NCI-H1092 treated with DMSO at 0.1 percent for 48 hours (cell line): ENCODE data around the gene EXOC7.

ENCODE experiments used
- DNase-seq: peaks from one replicate; lab custom pipeline; 2025; lab: John Stamatoyannopoulos, UW

EXOC7 gene

DNA sequence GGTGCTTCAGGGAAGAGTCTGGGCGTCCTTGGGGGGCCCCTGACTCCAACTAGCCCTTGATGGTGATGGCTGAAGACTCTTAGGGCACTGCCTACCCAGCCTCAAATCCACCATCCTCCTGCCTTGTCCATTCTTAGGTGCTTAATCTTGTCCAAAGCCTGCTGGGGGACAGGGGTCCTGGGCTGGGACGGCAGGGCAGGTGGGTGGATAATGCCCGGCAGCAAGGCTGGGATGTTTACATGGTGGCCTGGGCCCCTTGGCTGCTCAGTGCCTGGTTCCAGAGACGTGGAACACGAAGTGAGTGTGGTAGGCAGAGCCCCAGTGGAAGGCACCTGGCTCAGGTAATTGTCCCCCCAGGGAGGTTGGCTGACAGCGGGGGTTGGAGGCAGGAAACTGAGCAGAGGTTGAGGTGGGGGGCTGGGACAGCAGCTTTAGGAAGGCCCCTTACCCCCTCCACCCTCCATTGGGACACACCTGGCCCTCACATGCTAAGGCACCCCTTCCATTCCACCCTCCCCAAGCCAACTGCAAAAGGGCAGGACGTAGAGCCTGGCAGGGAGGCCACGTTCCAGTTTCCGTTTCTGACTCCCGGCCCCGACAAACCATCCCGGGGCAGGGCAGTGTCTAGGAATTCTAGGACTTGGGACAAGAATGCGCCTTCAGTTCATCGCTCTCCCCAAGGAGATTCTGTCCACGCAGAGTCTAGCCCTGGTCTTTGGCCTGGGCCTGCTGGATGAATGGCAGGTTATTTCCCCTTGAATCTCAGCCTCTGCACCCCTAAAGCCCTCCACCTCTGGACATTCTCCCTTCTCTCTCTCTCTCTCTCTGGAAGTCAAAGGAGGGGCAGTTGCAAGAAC is 35.5 kb upstream of the EXOC7 start:
- no peak for DNase-seq

DNA sequence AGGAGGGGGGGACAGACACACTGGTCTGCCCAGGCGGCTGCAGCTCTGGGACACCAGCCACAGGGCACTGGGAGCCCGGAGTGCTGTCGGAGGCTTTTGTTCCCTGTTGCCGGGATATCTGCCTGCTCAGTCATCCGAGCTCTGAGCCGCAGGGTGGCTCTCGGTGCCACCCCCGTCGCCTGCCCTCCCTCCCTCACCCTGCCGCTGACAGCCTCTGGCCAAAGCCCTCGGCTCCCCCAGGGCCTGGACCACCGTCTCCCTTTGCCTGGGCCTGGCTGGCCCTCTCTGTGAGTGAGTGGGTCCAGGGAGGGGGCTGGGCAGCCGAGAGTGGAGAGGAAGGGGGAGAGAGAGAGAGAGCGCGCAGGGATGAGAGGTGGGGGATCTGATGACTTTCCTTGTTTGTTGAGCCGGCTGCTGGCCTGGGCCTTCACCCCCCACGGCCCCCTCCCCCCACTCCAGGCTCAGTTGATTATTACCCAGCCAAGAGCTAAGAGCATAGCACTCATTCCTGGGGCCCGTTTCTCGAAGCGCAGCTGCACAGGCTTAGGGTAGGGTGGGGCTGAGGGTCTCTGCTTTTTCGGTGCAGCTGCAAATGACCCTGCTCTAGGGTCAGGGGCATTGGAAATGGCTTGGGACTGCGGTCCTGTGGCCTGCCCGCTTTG is 34.8 kb upstream of the EXOC7 start:
- DNase-seq: peak; percentile 46

DNA sequence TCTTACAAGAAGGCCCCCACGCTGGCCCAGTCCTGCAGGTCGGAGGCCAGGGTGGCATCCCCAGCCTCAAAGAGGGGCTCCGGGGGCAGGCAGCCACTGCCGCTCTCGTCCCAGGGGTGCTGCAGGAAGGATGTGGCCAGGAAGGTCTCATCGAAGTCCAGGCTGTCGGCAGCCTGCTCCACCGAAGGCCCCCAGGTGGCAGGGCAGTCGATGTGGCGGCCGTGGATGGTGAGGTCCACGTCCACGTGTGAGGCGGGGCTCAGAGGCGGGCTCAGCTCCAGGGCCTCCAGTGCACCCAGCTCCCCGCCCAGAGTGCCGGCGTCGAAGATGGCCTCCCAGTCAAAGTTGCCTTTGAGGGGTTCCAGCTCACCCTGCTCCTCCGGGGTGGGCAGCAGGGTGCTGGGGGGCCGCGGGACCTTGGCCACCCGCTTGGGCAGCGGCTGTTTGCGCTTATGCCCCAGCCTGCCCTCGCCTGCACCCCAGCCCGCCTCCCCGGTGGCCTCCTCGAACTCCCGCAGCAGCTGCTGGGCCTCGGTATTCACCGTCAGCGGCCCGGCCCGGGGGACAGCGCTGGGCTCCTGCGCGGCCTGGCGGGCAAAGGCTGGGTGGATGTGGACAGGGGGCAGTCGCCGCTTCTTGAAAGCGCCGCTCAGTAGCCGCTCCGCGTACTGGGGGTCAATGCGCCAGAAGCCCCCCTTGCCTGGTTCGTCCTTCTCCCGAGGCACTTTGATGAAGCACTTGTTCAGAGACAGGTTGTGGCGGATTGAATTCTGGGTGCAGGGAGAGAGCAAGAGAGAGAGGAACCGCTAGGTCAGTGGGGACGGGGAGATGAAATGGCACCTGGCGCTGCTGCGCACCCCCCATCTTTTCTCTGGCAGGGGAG is 34.0 kb upstream of the EXOC7 start:
- DNase-seq: peak; percentile 46

DNA sequence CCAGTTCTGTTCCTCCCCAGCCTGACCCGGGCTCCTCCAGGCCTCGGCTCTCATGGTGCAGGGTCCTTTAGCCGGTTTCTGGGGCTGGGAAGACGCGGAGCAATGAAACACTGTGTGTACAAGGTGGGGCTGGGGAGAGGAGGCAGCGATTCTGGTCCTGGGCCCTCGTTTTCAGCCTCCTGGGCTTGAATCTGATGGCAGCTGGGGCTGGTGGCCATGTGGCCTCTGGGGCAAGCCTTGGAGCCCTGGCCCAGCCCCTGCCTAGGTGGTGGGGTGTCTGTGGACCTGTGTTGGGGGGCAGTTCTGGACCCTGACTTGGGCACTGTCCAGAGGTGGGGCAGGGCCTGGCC is 33.4 kb upstream of the EXOC7 start:
- DNase-seq: no peak

DNA sequence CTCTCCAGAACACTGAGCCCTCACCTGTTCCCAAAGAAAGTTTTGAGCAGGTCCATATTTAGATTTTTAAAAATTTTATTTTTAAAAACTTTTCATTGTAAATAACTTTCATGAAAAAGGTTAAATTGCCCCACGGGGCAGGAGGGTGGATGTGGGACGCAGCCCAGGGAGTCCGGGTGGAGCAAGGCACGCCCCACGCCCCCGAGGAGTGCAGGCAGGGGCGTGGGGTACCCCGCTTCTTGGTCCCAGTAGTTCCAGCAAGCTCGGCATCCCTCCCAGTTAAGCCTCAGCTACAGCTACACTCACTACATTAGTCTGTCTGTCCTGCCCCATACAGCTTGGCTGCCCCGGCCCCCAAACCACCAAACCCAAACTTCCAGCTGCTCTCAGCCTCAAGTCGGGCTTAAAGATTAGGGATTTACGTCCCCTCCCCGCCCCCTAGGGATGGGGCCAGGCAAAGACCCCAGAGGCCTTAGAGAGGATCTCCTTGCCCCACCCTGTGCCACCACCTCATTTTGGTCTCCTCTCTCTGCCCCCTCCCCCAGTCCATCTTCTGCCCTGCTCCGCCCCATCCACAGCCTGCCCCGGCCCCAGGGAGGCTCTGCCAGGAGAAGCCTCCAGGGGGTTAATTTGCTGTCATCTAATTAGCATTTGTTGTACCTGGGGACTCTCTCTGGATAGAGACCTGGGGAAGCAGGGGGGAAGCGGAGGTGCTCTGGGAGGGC is 32.9 kb upstream of the EXOC7 start:
- no peak for DNase-seq

DNA sequence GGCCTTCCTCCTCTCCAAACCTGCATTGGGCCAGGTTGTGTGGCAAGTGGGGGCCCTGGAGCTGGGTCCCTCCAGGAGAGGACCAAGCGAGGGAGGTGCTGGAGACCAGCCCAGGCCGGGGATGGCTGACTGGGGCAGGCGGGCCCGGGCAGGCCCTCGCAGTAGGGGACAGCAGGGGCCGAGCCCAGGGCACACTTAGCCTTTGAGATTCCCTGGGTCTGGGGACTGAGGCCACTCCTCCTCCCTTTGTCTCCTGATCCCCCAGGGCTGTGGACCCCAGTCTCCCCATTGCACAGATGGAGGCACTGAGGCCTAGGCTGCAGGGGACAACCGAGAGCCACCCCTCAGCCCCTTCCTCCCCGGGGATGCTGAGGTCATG is 32.2 kb upstream of the EXOC7 start:
- DNase-seq: no peak

DNA sequence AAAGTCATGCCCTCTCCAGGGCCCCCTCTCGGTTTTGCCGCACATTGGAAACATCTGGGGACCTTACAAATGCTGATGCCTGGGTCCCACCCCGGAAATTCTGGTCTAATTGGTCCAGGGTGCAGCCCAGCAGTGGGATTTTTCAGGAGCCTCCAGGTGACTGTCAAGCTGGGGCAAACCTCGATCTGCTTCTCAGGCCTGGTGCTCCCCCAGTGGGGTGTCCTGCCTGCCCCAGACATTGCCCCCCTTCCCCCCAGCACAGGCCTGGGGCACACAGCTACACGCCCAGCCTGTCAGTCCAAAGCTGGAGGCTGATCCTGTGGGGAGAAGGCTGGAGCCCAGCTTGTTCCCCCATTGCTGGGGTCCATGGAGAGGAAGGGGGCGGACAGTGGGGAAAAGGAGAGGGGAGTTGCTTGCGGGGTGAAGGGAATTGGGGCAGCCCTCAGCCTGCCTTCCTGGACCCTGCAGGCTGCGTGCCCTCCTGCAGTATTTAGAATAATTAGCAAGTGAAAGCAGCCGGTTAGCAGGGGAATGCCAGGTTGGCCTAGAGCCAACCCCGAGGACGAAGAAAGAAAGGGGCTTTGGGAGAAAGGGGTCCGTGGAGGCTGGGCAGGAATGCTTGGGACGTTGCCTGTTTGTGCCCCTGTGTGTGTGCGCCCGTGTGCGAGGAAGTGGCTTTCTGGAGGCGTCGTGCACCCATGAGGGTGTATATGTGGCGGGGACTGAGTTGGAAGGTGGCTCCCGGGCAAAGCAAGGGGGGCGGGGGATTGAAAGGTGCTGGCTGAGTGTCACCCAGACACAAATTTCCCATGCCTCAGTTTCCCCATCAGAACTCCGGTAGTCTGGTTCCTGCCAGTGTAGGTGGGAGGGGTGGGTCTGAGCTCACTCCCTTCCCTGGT is 31.6 kb upstream of the EXOC7 start:
- DNase-seq: no peak

DNA sequence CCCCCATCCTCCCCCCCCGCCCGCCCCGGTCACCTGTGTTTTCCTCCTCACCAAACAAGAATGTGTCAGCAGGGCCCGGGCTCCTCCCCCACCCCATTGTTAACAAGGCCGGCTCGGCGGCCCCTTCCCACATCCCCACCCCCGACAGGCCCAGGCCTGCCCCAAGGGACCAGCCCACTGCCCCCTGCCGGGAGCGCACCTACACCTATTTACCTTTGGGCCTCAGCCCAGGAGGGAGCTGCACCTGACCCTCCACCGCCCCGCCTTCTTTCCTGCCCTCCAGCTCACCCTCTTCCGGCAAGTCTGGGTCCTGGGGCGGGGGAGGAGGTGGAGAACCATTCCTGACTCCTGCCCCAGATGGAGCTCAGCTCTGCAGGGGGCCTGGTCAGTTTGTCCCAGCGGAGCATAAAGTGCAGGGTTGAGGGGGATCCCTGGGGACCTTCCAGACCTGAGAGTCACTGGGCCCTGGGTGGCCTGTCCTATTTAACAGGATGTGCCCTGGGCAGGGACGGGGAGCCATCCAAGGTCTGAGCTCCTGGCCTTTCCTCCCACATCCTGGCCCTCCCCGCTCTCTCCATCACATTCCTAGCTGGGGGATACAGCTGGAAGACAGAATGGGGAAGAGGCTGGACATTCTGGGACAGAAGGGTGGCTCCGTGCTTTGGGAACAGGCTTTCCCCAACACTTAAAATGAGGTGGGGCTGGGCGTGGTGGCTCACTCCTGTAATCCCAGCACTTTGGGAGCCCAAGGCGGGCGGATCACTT is 29.2 kb upstream of the EXOC7 start:
- peak; percentile 13 for DNase-seq

DNA sequence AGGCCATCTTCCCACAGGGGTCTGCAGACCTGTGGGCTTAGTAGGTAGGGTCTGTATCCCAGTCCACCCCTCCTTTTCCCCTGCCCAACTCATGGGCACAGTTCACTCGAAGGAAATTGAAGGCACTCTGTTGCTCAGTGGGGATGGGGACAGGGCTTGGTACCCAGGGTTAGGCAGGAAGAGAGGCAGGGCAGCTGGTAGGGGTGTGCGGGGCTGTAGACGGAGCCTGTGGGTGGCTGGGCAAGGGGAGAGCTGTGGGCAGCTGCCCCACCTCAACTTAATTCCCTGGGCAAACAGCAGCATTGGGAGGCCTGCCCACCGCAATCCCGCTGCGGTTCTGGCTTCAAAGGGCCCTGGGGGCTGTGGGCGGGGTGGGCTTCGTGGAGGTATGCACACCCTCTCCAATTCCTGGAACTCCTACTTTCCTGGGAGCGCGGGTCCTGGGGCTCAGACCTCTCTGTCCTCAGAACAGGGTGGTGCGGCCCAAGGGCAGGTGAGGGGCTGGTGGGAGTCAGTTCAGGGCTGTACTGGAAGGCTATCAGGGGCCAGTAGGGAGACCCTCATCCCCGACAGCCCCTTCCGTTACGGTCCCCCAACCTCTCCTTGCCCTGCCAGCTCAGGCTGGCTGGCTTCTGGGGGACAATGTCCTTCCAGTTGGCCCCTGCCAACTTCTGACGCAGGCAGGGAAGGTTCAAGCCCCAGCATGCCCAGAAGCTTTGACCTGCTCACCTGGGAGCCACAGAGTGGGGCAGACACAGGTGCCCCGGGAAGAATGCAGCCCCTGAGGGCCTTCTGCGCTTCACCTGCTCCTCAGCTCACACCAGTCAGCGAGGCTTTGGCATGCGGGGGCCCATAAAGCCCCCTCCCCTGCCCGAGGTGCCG is 28.3 kb upstream of the EXOC7 start:
- no peak for DNase-seq

DNA sequence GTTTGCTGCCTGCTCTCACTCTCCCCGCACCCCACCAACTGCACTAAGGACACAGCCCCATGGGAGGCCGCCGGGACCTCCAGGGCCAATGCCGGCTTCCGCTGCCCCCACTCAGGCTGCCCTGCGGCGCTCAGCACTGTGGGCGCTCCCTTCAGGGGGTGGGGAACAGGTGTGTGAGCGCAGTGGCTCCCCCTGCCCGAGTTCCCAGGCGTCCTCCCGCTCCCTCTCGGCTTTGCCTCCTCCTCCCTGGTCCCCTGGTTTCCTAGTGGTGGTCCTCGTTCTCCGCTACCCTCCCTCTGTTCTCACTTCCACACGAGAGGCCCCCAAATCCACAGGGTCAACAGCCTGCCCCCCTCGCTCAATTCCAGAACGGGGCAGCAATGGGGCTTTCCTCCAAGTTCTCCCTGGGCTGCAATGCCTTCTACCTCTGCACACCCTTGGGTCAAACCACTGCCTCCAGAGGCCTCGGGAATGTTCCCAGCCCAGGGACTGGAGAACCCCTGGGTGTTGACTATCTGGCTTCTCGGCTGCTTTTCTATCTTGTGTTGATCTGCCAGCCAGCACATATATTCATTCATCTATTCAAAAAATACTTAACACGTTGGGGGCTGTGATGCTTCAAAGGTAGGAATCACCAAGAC is 27.6 kb upstream of the EXOC7 start:
- no peak for DNase-seq

DNA sequence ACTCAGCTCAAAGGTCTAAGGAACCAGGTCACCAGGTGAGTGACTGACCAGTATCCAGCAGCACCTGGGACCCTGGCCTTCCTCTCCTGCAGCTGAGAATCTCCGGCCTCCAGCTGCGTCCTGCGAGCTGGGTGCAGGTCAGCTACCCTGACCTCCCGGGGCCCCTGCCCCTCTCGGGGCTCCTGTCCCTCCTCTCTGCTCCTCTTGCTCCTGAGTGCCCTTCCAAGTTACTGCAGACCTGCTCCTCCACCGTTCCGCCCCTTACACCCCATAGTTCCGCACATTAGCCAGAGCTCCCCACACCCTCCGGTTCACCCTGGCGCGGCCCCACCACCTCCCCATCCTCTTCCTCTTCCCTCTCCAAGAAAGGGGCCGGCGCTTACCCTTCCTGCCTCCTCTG is 26.9 kb upstream of the EXOC7 start:
- DNase-seq: no peak

DNA sequence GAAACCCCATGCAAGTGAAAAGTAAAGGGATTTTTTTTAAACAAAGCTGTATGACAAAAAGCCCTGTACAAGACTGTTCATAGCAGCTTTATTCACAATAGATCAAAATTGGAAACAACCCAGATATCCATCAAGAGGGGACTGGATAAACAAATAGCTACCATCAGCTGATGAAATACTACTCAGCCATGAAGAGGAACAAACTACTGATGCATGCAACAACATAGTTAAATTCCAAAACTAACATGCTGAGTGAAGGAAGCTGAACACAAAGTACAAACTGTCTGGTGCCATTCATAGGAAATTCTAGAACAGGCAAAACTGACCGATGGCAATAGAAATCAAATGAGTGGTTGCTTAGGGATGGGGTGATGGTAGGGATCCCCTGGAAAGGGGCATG is 22.3 kb upstream of the EXOC7 start:
- DNase-seq: no peak

DNA sequence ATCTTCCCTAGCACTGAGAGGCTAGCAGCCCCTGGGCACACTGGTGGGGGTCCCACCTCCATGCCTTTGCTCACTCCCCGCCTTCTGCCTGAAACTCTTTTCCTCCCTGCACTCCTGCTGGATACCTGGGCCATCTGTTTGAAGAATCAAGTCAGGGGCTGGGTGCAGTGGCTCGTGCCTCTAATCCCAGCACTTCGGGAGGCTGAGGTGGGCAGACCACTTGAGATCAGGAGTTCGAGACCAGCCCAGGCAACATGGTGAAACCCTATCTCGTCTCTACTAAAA is 21.7 kb upstream of the EXOC7 start:
- no peak for DNase-seq

DNA sequence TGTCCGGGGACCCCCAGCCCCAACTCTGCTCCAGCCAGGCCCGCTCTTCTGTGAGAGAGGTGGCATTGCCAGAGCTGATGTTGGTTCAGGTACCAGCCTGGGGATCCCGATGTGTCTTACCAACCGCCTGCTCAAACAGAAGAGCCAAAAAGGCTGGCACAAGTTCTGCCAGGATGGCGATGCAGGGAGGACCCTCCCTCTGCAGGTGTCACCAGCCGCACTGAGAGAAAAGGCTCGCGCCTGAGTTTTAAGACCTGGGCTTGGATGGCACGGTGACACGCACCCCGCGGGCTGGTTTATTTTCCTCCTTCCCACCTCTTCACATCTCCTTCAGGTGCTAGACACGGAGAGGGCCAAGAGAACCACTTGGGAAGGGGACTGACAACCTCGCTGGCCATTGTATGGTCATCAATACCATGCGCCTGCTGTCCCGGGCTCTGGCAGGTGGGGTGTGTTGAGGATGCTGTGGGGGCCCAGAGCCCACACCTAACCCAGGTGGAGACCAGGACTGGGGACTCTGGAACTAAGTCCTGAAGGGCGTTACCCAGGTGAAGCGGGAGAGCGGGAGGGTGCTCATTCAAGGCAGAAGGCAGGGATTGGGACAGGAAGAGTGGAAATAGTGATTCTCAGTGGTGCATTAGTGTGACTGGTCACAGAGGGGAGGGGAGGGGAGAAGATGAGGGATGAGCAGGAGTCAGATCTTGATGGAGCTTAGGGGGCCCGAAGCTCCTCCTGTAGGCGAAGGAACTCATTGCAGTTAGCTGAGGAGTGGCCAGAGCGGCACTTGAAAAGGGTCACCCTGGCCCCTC is 21.2 kb upstream of the EXOC7 start:
- DNase-seq: no peak

DNA sequence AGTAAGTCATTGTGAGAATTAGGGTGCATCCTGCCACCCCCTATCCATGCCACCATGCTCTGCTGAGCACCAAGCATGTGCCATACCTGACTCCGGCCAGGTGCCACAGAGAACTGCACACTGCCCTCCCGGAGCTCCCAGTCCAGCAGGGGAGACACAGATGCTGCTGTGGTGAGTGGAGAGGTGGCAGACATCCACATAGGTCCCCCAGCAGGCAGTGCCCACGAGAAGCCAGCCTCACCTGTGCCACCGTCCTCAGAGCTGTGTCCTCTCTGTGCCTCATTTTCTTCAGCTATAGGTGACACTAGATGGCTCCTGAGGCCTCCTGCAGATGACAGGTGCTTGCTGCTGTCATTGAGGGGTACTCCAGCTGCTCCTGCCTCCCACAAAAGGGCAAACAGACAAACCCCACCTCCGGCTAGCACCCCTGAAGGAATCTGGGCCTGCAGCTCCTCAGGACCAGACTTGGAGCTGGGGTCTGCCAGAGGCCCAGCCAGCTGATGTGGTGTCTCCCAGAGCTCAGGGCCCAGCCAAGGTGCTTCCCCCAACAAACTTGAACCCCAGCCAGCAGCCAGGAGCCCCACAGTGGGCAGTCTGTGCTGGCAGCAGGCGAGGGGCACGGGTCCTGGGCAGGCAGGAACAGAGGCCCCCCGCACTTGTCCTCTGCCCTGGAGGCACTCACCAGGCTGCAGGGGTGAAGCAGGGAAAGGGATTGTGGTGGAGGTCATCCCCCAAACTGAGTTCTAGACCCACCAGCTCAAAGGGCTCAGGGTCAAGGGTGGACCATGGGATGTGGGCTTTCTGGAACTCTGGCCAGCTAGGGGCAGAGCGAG is 20.4 kb upstream of the EXOC7 start:
- no peak for DNase-seq

DNA sequence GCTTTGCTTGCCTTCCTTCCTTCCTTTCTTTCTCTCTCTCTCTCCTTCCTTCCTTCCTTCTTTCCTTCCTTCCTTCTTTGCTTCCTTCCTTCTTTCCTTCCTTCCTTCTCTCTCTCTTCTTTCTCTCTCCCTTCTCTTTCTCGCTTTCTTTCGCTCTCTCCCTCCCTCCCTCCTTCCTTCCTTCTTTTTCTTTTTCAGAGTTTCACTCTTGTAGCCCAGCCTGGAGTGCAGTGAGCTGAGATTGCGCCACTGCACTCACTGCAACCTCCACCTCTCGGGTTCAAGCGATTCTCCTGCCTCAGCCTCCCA is 19.6 kb upstream of the EXOC7 start:
- no peak for DNase-seq

DNA sequence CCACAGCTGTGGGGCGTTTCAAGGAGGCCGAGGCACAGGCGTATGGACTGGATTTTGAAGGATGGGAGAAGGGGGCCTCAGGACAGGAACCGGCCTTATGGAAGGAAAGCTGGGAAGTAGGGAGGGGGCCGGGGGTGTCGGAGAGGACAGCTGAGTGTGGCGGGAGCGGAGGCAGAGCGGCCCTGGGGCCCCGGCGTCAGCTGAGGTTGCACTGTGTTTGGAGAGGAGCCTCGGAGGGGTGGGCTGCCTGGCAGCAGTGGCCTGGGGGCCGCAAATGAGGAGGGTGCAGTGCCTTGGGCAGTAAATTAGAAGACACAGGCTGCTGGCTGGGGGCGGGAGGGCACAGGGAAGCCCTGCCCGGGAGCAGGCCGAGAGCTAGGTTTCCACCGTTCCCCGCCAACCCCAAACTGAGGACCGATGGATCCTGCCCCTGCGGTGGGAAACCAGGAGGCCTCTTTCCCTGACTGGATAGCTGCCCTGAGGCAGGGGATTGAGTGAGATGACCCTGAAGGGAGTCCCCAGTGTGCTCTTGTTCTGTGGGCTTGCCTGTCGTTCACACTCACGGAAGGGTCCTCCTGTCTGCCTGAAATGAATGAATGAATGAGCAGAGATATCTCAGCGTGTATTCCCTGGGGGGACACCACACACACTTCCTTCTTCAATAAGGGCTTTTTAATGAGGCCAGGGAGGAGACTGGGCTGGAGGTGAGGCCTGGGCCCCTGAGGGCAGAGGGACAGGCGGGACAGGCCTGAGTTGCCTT is 19.0 kb upstream of the EXOC7 start:
- DNase-seq: no peak
